Measurements from ENCODE around the gene ANKRD7. TPM values are rescaled to one million over a fixed set of nuclear protein-coding genes. Genes with fewer than 3 reads are reported as not detected.

ANKRD7 gene
- total RNA-seq, 3 donors from 2014 or later: 0.32 to 0.73 TPM; not detected in 1

GRCh38 chr7:118288098-118288497 is 63.6 kb downstream of the ANKRD7 start:
- Histone ChIP-seq H3K4me1 (no peaks in the 10 kb centered on the region), H3K36me3 (no peaks in the 10 kb centered on the region), H3K27me3 (no peaks in the 10 kb centered on the region), H3K4me3 (no peak overlapping the region), H3K9me3 (peaks cover 0 to 7% of the 10 kb centered on the region in 2 donors), H3K27ac (no peak overlapping the region)
- intact Hi-C loops (cut with DNase I; ENCODE audit: low total_unique reads): no loop called here
- no peak for DNase-seq (ENCODE audit: low spot score in 2 of 2)
- TF ChIP-seq POLR2AphosphoS5 (IDR thresholded peaks at IDR 0.05) (no peak), POLR2A (IDR thresholded peaks at IDR 0.05) (no peak), CTCF (IDR thresholded peaks at IDR 0.05) (no peak)

- H3K4me1 ChIP-seq: no peaks in the 10 kb centered on the region
- no peak for TF ChIP-seq POLR2AphosphoS5 (IDR thresholded peaks at IDR 0.05)
- TF ChIP-seq CTCF (IDR thresholded peaks at IDR 0.05): no peak
- H3K27ac ChIP-seq: no peak overlapping the region
- peaks cover 0 to 7% of the 10 kb centered on the region in 2 donors for H3K9me3 ChIP-seq
- no peaks in the 10 kb centered on the region for H3K36me3 ChIP-seq
- intact Hi-C loops (cut with DNase I; ENCODE audit: low total_unique reads): no loop called here
- H3K27me3 ChIP-seq: no peaks in the 10 kb centered on the region
- DNase-seq (ENCODE audit: low spot score in 2 of 2): no peak
- no peak overlapping the region for H3K4me3 ChIP-seq
Measured at GRCh38 chr7:118289476-118289875, 65.0 kb downstream of the ANKRD7 start.

Other genes starting within 250 kb of the ANKRD7 start
- gene LSM8, start 40.5 kb upstream of the ANKRD7 start, total RNA-seq: 10 to 100 TPM; 34.7 to 52.3 (median 49.9) TPM

All from breast epithelium (tissue), 4 donors.